ENCODE results near the gene MTMR11. TPM values are rescaled to one million over a fixed set of nuclear protein-coding genes. Genes with fewer than 3 reads are reported as not detected.

MTMR11 gene
- total RNA-seq, 1 experiment from 2014 or later: 10.5 TPM

DNA sequence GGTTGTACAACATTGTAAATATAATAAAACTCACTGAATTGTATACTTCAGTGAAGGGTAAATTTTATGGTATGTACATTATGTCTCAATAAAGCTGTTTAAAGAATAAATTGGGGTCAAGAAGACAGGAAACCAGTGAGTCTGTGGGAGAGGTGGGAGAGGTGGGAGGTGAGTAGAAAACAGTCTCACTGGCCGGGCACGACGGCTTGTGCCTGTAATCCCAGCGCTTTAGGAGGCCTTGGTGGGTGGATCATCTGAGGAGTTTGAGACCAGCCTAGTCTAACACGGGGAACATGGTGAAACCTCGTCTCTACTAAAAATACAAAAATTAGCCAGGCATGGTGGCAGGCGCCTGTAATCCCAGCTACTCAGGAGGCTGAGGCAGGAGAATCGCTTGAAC lies 4.2 kb downstream of the MTMR11 start:
- Histone ChIP-seq H4K20me1 (ENCODE audit: insufficient read depth) (no peaks in the 10 kb centered on the region), H3K9me3 (ENCODE audit: control insufficient read depth in 1 of 2, insufficient read depth in 1 of 2, low read depth in 1 of 2, low read length in 2 of 2) (no peaks in the 10 kb centered on the region), H3K4me2 (ENCODE audit: low read length) (no peak overlapping the region), H3K9ac (ENCODE audit: low read length) (no peak overlapping the region), H3K4me3 (replicated peaks in 1 of 2; ENCODE audit: low read depth in 1 of 2, low read length in 2 of 2) (no peak overlapping the region), H2AFZ (ENCODE audit: low read depth, low read length, poor library complexity, severe bottlenecking) (no peak overlapping the region), H3K9me2 (ENCODE audit: insufficient read depth) (no peaks in the 10 kb centered on the region), H3K4me1 (ENCODE audit: control insufficient read depth in 1 of 2, insufficient read depth in 2 of 2, low read length in 2 of 2) (peaks cover 14 to 39% of the 10 kb centered on the region in 2 experiments), H3K36me3 (ENCODE audit: control insufficient read depth in 1 of 2, insufficient read depth in 2 of 2, low read length in 2 of 2) (no peaks in the 10 kb centered on the region), H3K27ac (ENCODE audit: low read depth, low read length) (no peak overlapping the region), H3K79me2 (ENCODE audit: insufficient read depth, low read length) (peaks cover 5% of the 10 kb centered on the region), H3K27me3 (ENCODE audit: insufficient read depth, low read length) (no peaks in the 10 kb centered on the region)
- DNase-seq (ENCODE audit: low read depth, low spot score) (no peak), ATAC-seq (no peak)
- no TSS peak for BruUV-seq (replicated peaks)
- no peak for TF ChIP-seq SP1 (IDR thresholded peaks at IDR 0.05; ENCODE audit: low read depth)
- TF ChIP-seq ZFX (IDR thresholded peaks at IDR 0.05): no peak
- TF ChIP-seq, protein P1, sequence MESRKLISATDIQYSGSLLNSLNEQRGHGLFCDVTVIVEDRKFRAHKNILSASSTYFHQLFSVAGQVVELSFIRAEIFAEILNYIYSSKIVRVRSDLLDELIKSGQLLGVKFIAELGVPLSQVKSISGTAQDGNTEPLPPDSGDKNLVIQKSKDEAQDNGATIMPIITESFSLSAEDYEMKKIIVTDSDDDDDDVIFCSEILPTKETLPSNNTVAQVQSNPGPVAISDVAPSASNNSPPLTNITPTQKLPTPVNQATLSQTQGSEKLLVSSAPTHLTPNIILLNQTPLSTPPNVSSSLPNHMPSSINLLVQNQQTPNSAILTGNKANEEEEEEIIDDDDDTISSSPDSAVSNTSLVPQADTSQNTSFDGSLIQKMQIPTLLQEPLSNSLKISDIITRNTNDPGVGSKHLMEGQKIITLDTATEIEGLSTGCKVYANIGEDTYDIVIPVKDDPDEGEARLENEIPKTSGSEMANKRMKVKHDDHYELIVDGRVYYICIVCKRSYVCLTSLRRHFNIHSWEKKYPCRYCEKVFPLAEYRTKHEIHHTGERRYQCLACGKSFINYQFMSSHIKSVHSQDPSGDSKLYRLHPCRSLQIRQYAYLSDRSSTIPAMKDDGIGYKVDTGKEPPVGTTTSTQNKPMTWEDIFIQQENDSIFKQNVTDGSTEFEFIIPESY (IDR thresholded peaks at IDR 0.05; ENCODE audit: extremely low read depth, insufficient replicate concordance, low read length): no peak
- TF ChIP-seq CBX3 (IDR thresholded peaks at IDR 0.05; ENCODE audit: low read depth): no peak
- no peak for TF ChIP-seq RAD21 (IDR thresholded peaks at IDR 0.05; ENCODE audit: low read depth)
- no peak for TF ChIP-seq SIN3A (IDR thresholded peaks at IDR 0.05; ENCODE audit: low read depth)
- no peak for TF ChIP-seq EZH2phosphoT487 (IDR thresholded peaks at IDR 0.05; ENCODE audit: borderline replicate concordance)
- no peak for TF ChIP-seq SRF (IDR thresholded peaks at IDR 0.05; ENCODE audit: low read depth)
- no peak for TF ChIP-seq ZNF274 (IDR thresholded peaks at IDR 0.05; ENCODE audit: low read depth, low read length)
- TF ChIP-seq, protein P2, sequence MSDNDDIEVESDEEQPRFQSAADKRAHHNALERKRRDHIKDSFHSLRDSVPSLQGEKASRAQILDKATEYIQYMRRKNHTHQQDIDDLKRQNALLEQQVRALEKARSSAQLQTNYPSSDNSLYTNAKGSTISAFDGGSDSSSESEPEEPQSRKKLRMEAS (IDR thresholded peaks at IDR 0.05): no peak
- no peak for TF ChIP-seq FOSL1 (IDR thresholded peaks at IDR 0.05; ENCODE audit: low read depth)
- TF ChIP-seq POLR2AphosphoS5 (IDR thresholded peaks at IDR 0.05; ENCODE audit: low read depth, low read length): no peak
- TF ChIP-seq, protein P3, sequence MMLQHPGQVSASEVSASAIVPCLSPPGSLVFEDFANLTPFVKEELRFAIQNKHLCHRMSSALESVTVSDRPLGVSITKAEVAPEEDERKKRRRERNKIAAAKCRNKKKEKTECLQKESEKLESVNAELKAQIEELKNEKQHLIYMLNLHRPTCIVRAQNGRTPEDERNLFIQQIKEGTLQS (IDR thresholded peaks at IDR 0.05): no peak
- TF ChIP-seq TCF7L2 (IDR thresholded peaks at IDR 0.05; ENCODE audit: borderline replicate concordance, extremely low read depth, insufficient read depth, insufficient read length): no peak
- no peak for TF ChIP-seq EZH2 (IDR thresholded peaks at IDR 0.05)
- ChIA-PET CTCF (no interaction called here), POLR2A (no interaction called here), RAD21 (ENCODE audit: low non-redundant PET in 1 of 2, low total read pairs in 2 of 2, uncharacterized antibody in 2 of 2, unreplicated experiment in 2 of 2) (no interaction called here)
- intact Hi-C loops (cut with micrococcal nuclease): no loop called here

Measured in HCT116 (cell line).